ENCODE data around the gene PCDHGA2.

- TF ChIP-seq CTCF (IDR thresholded peaks at IDR 0.05; ENCODE audit: low read depth, low read length, missing input control) (no peak), TAF1 (conservative IDR thresholded peaks at IDR 0.05) (no peak), MAX (IDR thresholded peaks at IDR 0.05) (no peak), ATF3 (IDR thresholded peaks at IDR 0.05) (no peak), NR2F2 (IDR thresholded peaks at IDR 0.05) (no peak), SP1 (IDR thresholded peaks at IDR 0.05) (no peak), RAD21 (IDR thresholded peaks at IDR 0.05) (no peak), EGR1 (IDR thresholded peaks at IDR 0.05; ENCODE audit: low read depth in 2 of 2) (no peak), REST (IDR thresholded peaks at IDR 0.05) (no peak), GABPA (IDR thresholded peaks at IDR 0.05 in 1 of 2, conservative IDR thresholded peaks at IDR 0.05 in 1 of 2) (no peak), YY1 (IDR thresholded peaks at IDR 0.05) (no peak), HNF4G (IDR thresholded peaks at IDR 0.05) (no peak)
These were observed 17.1 kb downstream of the PCDHGA2 start for GRCh38 chr5:141355641-141356040.
